Fibroblast of skin of left quadriceps (primary cell): ENCODE measurements around the gene WNT1.

Experiments
- DNase-seq, 2 experiments: peaks; one replicate each; pipeline ENCODE4 v3.0.0-alpha.2; 2013; ENCODE audit warnings: low read depth in 2 of 2

WNT1 gene

GRCh38 chr12:48980953-48981756 is 3.0 kb downstream of the WNT1 start:
- no peak for DNase-seq

GRCh38 chr12:48981757-48982157 is 3.6 kb downstream of the WNT1 start:
- DNase-seq = no peak

GRCh38 chr12:48982397-48983080 is 4.4 kb downstream of the WNT1 start:
- no peak for DNase-seq

GRCh38 chr12:48985475-48985897 is 7.4 kb downstream of the WNT1 start:
- DNase-seq = no peak

- no peak for DNase-seq
Observed at GRCh38 chr12:48985901-48986300, 7.8 kb downstream of the WNT1 start.

- DNase-seq = no peak
Observed at GRCh38 chr12:48986720-48987291, 8.7 kb downstream of the WNT1 start.

GRCh38 chr12:48988030-48988649 is 10.0 kb downstream of the WNT1 start:
- DNase-seq = no peak

GRCh38 chr12:48990552-48990951 is 12.4 kb downstream of the WNT1 start:
- DNase-seq = no peak

GRCh38 chr12:48991247-48992050 is 13.3 kb downstream of the WNT1 start:
- no peak for DNase-seq

GRCh38 chr12:48993787-48994186 is 15.7 kb downstream of the WNT1 start:
- no peak for DNase-seq

- DNase-seq = no peak
Observed at GRCh38 chr12:48994224-48995085, 16.3 kb downstream of the WNT1 start.

- peak in 1 of 2 experiments; percentile 53 for DNase-seq
Observed at GRCh38 chr12:48995086-48995879, 17.2 kb downstream of the WNT1 start.

- DNase-seq = no peak
Observed at GRCh38 chr12:48996794-48997718, 18.9 kb downstream of the WNT1 start.

- no peak for DNase-seq
Observed at GRCh38 chr12:48997719-48998496, 19.8 kb downstream of the WNT1 start.

GRCh38 chr12:48998497-48999353 is 20.6 kb downstream of the WNT1 start:
- DNase-seq = no peak

GRCh38 chr12:48999371-49000131 is 21.4 kb downstream of the WNT1 start, which contains the start of gene DDN:
TSS of gene DDN (minus strand) at chr12:48999375. CDS start at chr12:48999287, 88 bp downstream.
- no peak for DNase-seq
